Glutamatergic neuron (in vitro differentiated cells): ENCODE data around the gene CSGALNACT2. TPM values are rescaled to one million over a fixed set of nuclear protein-coding genes. Genes with fewer than 3 reads are reported as not detected.

Experiments
- DNase-seq: peaks from one replicate; pipeline ENCODE4 v3.0.0; 2022
- H3K27ac Mint-ChIP-seq: one replicate; pipeline ENCODE4 v1.8.0; 2020; ENCODE audit warnings: mild to moderate bottlenecking, mixed read lengths, inconsistent platforms; ENCODE audit not compliant: unreplicated experiment
- H3K27me3 Mint-ChIP-seq: one replicate; pipeline ENCODE4 v1.8.0; 2020; ENCODE audit warnings: mild to moderate bottlenecking, moderate library complexity, mixed read lengths, inconsistent platforms; ENCODE audit not compliant: unreplicated experiment
- H3K36me3 Mint-ChIP-seq: one replicate; pipeline ENCODE4 v1.8.0; 2020; ENCODE audit warnings: mild to moderate bottlenecking, mixed read lengths, inconsistent platforms; ENCODE audit not compliant: unreplicated experiment
- H3K4me1 Mint-ChIP-seq: one replicate; pipeline ENCODE4 v1.8.0; 2020; ENCODE audit warnings: mild to moderate bottlenecking, low read depth, mixed read lengths, inconsistent platforms; ENCODE audit not compliant: unreplicated experiment
- H3K4me3 Mint-ChIP-seq: one replicate; pipeline ENCODE4 v1.8.0; 2020; ENCODE audit warnings: mild to moderate bottlenecking, mixed read lengths, inconsistent platforms; ENCODE audit not compliant: unreplicated experiment
- H3K9me3 Mint-ChIP-seq: one replicate; pipeline ENCODE4 v1.8.0; 2020; ENCODE audit warnings: mild to moderate bottlenecking, moderate library complexity, mixed read lengths, inconsistent platforms; ENCODE audit not compliant: unreplicated experiment
- long read RNA-seq: library from polyadenylated mRNA; unstranded; transcript quantifications from one replicate; pipeline ENCODE4 v2.0.0, GENCODE V29; 2020; ENCODE audit not compliant: unreplicated experiment
- total RNA-seq: library from RNA; stranded (reverse); fragmentation: NEBNext Ultra II Directional; extraction: Animal tissue kit (Norgen Biotek cat#: 25700); gene quantifications from one replicate; pipeline ENCODE4 v1.2.1, GENCODE V29; 2021; ENCODE audit not compliant: unreplicated experiment
- TF ChIP-seq, protein P1 (sequence below): fragments of 200-600 bp; sonication (generic); IDR thresholded peaks from one replicate; pipeline ENCODE4 v1.5.0; 2021; ENCODE audit not compliant: partially characterized antibody, unreplicated experiment

The CSGALNACT2 gene
- 28.3 TPM for total RNA-seq
- long read RNA-seq, partial matches to known transcripts = 0 of 6 reads
- long read RNA-seq, other reads (novel, unspliced or antisense) = 4 of 6 reads

- peaks cover 19% of the 10 kb centered on the region for H3K9me3 Mint-ChIP-seq
- H3K27me3 Mint-ChIP-seq = peaks cover 18% of the 10 kb centered on the region
- TF ChIP-seq, protein P1, sequence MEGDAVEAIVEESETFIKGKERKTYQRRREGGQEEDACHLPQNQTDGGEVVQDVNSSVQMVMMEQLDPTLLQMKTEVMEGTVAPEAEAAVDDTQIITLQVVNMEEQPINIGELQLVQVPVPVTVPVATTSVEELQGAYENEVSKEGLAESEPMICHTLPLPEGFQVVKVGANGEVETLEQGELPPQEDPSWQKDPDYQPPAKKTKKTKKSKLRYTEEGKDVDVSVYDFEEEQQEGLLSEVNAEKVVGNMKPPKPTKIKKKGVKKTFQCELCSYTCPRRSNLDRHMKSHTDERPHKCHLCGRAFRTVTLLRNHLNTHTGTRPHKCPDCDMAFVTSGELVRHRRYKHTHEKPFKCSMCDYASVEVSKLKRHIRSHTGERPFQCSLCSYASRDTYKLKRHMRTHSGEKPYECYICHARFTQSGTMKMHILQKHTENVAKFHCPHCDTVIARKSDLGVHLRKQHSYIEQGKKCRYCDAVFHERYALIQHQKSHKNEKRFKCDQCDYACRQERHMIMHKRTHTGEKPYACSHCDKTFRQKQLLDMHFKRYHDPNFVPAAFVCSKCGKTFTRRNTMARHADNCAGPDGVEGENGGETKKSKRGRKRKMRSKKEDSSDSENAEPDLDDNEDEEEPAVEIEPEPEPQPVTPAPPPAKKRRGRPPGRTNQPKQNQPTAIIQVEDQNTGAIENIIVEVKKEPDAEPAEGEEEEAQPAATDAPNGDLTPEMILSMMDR = no peak
- peak; percentile 87 for DNase-seq
- H3K27ac Mint-ChIP-seq = peak within 1 kb of the TSS; percentile 100
- peaks cover 30% of the 10 kb centered on the region for H3K4me1 Mint-ChIP-seq
- H3K4me3 Mint-ChIP-seq = peak within 1 kb of the TSS; percentile 99
- H3K36me3 Mint-ChIP-seq = no peaks in the 10 kb centered on the region
Observed at GRCh38 chr10:43138021-43138756, at the start of gene CSGALNACT2. TSS of gene CSGALNACT2 (plus strand) at chr10:43138445. CDS start at chr10:43155150, 16,705 bp downstream.

DNA sequence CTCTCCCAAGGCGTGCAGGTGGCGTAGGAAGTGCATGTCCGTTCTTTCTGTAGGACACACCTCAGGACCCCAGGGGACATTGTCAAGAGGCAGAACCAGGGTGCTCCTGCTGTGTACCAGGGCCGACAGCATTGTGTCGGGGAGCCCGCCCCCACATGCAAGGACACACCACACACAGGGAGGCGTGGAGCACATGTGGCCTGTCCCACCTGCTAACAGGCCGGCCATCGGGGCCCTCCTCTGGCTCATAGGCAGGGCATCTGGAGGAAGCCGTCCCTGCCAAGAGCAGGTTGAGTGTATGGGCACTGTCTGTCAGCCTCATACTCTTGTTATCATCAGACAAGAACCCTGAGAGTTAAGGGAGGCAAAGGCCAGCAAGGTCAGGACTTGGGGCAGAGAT is 48.7 kb upstream of the CSGALNACT2 start:
- Mint-ChIP-seq H3K4me1 (peaks cover 12% of the 10 kb centered on the region), H3K36me3 (peaks cover 9% of the 10 kb centered on the region), H3K27me3 (peaks cover 18% of the 10 kb centered on the region), H3K4me3 (no peak overlapping the region), H3K27ac (no peak overlapping the region), H3K9me3 (peaks cover 12% of the 10 kb centered on the region)
- DNase-seq = no peak
- TF ChIP-seq, protein P1 = no peak

GRCh38 chr10:43090188-43090587 is 48.1 kb upstream of the CSGALNACT2 start:
- H3K27ac Mint-ChIP-seq = no peak overlapping the region

GRCh38 chr10:43090664-43091063 is 47.6 kb upstream of the CSGALNACT2 start:
- no peak for DNase-seq
- Mint-ChIP-seq H3K27me3 (peaks cover 20% of the 10 kb centered on the region), H3K9me3 (peaks cover 15% of the 10 kb centered on the region), H3K4me1 (peaks cover 15% of the 10 kb centered on the region), H3K4me3 (no peak overlapping the region), H3K36me3 (peaks cover 12% of the 10 kb centered on the region), H3K27ac (no peak overlapping the region)
- TF ChIP-seq, protein P1 = no peak

More at GRCh38 chr10:43090188-43090587, 48.1 kb upstream of the CSGALNACT2 start:
- H3K9me3 Mint-ChIP-seq = peaks cover 15% of the 10 kb centered on the region
- peaks cover 12% of the 10 kb centered on the region for H3K36me3 Mint-ChIP-seq
- H3K4me3 Mint-ChIP-seq = no peak overlapping the region
- peaks cover 15% of the 10 kb centered on the region for H3K4me1 Mint-ChIP-seq
- TF ChIP-seq, protein P1 = no peak
- H3K27me3 Mint-ChIP-seq = peaks cover 20% of the 10 kb centered on the region
- no peak for DNase-seq

DNA sequence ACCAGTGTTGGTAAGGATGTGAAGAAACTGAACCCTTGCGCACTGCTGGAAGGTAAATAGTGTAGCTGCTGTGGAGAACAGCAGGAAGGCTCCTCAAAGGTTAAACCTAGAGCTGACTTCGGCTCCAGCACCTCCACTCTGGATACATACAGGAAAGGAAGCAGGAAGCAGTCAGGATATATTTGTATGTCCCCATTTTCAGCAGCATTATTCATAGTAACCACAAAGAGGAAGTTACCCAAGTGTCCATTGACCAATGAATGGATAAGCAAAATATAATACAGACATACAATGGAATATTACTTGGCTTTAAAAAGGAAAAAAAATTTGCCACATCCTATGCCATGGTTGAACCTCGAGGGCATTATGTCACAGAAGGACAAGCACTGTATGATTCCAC is 46.4 kb upstream of the CSGALNACT2 start:
- TF ChIP-seq, protein P1 = no peak
- Mint-ChIP-seq H3K4me3 (no peak overlapping the region), H3K9me3 (peaks cover 15% of the 10 kb centered on the region), H3K27me3 (peaks cover 20% of the 10 kb centered on the region), H3K27ac (no peak overlapping the region), H3K36me3 (peaks cover 12% of the 10 kb centered on the region), H3K4me1 (peaks cover 15% of the 10 kb centered on the region)
- DNase-seq = no peak
